Stimulated activated CD8-positive, alpha-beta memory T cell treated with anti-CD3 and anti-CD28 coated beads, Interleukin-4, amount 100 ng/mL, for 4 hours (primary cell): ENCODE results near the gene PCDHB7.
"Not testable (repeated sequence)": the region's sequence is repeated elsewhere in the genome, so short reads cannot be mapped to it uniquely, and the experiment has no call there.

ENCODE experiments used
- DNase-seq, 2 donors: peaks; one replicate each; pipeline ENCODE4 v3.0.0-alpha.2; 2020; ENCODE audit warnings: low read depth in 2 of 2, low spot score in 1 of 2

PCDHB7 gene

GRCh38 chr5:141223112-141223783 lies 50.8 kb downstream of the PCDHB7 start, which contains the start of gene PCDHB14:
TSS of gene PCDHB14 (plus strand) at chr5:141223343. CDS start at chr5:141223506, 163 bp downstream.
- DNase-seq, result no peak

- DNase-seq, result not testable (repeated sequence)
Observed at GRCh38 chr5:141224844-141225243, 52.4 kb downstream of the PCDHB7 start.

DNA sequence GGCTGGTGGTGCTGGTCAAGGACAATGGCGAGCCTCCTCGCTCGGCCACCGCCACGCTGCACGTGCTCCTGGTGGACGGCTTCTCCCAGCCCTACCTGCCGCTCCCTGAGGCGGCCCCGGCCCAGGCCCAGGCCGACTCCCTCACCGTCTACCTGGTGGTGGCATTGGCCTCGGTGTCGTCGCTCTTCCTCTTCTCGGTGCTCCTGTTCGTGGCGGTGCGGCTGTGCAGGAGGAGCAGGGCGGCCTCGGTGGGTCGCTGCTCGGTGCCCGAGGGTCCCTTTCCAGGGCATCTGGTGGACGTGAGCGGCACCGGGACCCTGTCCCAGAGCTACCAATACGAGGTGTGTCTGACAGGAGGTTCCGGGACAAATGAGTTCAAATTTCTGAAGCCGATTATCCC lies 53.0 kb downstream of the PCDHB7 start:
- DNase-seq, result not testable (repeated sequence)
